Activated CD4-positive, alpha-beta T cell treated with anti-CD3 and anti-CD28 coated beads for 48 hours (primary cell): ENCODE measurements around the gene WIZ.
A peak's percentile ranks its signal among the peaks of the same experiment; 100 is the strongest.

ENCODE experiments used
- DNase-seq: peaks from one replicate; pipeline ENCODE4 v3.0.0-alpha.2; 2020

WIZ gene

DNA sequence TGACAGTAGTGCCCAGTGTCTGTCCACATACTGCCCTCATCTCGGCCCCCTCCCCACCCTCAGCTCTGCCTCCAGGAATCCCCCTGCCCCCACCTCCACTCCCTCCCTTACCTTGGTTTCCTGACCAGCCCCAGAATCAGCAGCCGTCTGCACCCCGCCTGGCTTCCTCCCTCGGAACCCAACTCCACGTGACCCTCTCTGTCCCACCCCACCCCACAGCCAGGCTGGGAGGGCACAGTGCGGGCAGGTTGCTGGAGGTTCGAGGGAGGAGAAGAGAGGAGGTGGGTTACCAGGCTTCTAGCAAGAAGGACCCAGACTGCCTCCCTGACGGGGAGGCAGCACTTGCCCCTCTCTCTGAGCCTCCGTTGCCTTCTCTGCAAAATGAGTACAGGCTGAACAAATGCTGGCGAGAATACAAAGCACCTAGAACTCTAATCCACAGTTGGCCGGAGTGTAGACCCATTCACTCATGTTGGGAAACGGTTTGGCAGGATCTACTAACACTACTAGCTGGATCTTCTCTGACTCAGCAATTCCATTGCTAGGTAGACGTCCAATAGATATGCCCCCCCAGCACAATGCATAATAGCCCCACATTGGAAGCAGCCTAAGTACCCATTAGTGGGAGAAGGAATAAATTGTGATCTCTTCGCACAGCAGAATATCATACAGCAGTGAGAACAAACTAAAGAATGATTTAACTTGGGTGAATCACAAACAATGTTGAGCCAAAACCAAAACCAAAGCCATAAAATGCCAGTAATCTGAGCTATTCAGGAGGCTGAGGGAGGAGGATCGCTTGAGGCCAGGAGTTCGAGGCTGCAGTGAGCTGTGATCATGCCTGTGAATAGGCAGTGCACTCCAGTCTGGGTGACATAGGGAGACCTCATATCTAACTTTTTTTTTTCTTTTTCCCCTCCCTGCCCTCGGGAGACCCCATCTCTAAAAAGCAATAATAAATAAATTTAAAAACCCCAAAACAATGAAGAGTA is 14.9 kb upstream of the WIZ start, which contains the start of gene RASAL3:
RASAL3 (minus strand) TSS at position 151 of the 992 bp plus-strand sequence. CDS start 186 bp downstream, outside the sequence.
- DNase-seq, result peak; percentile 72

- DNase-seq, result peak; percentile 84
Measured at GRCh38 chr19:15463861-15464371, 14.2 kb upstream of the WIZ start.

GRCh38 chr19:15461694-15462093 is 11.9 kb upstream of the WIZ start:
- DNase-seq, result no peak

DNA sequence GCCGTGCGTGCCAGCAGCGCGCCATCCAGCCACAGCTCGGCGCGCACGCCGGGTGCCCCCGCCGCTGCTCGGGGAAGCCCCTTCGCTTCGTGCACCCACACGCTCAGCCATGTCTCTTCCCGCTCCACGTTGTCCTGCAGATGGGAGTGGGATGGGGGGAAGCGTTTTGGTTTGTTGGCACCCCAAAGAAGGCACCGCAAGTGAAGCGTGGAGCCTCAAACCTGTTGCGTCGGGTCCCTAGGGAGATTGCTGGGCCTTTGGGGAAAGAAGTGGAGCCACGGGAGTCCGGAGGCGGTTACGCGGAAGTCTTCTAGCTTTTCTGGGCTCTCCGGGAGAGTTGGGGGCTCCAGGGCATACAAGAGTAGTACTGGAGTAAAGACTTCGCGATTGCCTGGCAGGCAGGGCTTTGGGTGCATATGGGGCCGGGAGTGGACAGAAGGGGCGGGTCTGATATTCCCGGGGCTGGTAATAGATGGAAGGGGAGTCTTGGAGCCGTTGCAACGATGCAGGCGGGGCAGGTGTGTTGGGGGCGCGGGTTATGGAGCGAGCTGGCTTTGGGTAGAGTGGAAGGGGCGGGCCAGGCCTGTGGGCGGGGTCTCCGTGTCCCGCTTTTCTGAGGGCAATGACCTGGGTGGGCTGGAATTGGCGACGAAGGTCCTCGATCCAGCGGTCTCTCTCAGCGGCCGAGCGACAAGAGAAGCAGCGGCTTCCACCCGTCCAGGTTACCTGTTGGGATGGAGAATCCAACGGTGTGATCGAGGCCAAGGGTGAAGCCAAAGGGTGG is 8.1 kb upstream of the WIZ start:
- no peak for DNase-seq

DNA sequence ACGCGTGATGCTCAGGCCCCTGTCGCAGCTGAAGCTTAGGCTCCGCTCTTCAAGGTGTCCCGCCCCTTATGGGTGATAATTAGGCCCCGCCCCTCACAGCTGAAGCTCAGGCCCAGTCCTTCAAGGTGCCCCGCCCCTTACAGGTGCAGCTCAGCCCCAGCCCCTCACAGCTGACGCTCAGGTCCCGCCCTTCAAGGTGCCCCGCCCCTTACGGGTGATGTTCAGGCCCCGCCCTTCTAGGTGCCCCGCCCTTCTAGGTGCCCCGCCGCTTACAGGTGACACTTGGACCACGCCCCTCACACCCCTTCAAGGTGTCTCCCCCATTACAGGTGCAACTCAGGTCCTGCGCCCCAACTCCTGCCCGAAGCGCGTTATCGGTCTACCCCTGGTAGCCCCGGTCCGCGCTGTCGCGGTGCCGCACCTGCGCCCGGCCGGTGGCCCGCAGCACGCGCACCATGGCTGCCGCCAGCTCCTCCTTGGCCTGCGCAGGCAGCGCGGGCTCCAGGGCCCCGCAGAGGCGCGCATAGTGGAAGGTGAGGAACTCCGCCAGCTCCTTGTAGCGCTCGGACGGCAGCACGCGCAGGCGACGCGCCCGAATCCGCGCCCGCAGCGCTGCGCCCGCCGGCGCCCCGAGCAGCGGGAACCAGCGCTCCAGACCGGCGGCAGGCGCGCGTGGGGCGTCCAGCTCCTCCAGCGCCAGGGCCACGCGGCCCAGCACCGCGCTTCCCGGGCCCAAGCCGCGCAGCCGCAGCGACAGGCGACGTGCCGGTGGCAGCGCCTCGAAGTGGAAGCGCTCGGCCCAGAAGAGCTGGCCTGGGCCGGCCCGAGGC is 7.3 kb upstream of the WIZ start:
- peak; percentile 60 for DNase-seq

- DNase-seq, result no peak
Measured at GRCh38 chr19:15456441-15456840, 6.7 kb upstream of the WIZ start.

GRCh38 chr19:15455996-15456395 is 6.2 kb upstream of the WIZ start:
- no peak for DNase-seq

- no peak for DNase-seq
Measured at GRCh38 chr19:15453906-15454860, 4.4 kb upstream of the WIZ start.

- no peak for DNase-seq
Measured at GRCh38 chr19:15453091-15453578, 3.4 kb upstream of the WIZ start.

GRCh38 chr19:15452111-15453047 is 2.6 kb upstream of the WIZ start:
- DNase-seq, result peak; percentile 52

DNA sequence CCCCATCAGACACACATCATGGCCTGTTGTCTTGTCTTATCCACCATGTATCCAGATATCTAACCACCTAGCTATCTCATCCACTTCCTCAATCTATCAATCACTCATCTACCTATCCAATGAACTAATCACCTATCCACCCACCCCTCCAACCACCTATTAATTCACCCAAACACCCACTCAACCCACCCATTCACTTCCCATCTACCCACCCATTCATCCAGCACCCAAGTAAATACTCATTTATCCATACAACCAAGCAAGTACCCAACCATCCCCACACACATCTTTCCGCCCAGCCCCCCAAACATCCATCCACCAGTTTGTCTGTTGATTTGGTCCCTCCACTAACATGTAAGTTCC is 753 bp upstream of the WIZ start:
- no peak for DNase-seq

- DNase-seq, result no peak
Measured at GRCh38 chr19:15448778-15449619, 757 bp downstream of the WIZ start.

GRCh38 chr19:15448044-15448777 is 1.5 kb downstream of the WIZ start:
- DNase-seq, result no peak

GRCh38 chr19:15447057-15447456 is 2.7 kb downstream of the WIZ start:
- no peak for DNase-seq

DNA sequence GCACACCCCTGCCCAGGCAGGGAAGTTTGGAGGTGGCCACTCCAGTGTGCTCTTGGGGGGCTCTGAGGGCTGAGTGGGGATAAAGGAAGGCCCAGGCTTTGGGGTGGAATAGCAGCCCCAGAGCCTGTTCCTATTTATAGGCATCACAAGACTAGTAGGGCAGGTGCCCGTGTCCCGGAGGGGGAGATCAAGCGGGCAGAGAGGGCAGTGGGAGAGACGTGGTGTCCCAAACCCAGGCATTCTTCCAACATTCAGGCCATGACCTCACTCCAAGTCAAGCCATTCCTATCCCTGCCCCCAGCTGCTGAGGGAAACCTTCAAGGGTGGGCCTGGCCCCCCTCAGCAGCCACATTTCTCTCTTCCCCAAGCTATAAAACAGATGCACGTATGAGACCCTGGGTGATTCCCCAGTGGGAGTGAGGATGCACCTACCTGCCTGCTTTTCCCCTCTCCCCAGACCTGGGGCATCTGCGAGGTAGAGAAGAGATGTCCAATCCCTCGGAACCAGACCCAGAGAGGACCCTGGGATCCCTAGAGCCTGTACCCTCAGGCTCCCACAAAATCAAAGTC is 3.9 kb downstream of the WIZ start:
- no peak for DNase-seq

DNA sequence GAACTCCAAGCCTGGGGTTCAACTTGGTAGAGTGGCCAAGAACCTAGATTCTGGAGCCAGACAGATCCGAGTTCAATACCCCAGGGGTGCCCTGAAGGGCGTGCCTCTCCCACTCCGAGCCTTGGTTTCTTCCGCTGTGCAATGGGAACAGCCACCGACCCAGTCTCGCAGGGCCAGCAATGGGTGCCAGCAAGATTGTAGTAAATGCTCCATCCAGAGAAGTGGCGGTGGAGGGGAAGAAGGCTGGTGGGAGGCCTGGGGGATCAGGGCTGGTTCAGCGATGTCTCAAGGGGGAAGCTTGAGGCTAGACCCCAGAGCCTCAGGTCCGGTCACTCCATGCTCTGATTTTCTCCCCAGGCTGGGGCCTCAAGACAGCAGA is 4.5 kb downstream of the WIZ start:
- DNase-seq, result no peak

DNA sequence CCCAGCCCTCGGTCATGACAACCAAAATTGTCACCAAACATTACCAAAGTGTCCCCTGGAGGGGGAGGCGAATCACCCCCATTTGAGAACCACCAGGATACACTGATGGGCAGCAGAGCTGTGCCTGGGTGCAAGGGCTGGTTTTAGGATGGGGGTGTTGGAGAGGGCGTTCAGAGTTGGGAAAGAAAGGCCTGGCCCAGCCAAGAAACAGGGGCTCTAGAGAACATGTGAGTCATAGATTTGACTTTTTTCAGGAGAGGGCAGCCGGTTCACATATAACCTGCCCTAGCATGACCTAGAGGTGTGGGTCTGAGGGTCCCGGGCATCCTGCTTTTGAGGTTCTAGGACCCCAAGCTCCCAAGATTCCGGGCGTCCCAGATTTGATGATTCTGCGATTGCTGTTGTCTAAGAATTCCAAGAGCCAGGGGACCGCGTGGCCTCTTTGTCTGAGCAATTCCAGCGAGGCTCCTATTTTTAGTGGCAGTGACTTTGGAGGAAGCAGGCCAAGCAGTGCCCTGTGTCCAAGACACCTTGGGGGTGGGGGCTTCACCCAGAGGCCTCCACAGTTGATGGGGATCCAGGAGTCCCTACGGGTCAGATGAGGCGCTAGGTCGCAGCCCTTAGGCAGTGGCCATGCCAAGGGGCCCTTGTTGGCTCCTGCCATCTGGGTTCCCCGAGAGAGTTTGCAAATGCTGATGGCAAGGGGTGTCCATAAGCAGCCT is 5.1 kb downstream of the WIZ start:
- no peak for DNase-seq
